CD8-positive, alpha-beta memory T cell (primary cell): ENCODE results near the gene FBXO44. TPM values are rescaled to one million over a fixed set of nuclear protein-coding genes. Genes with fewer than 3 reads are reported as not detected.

Source experiments
- CTCF ChIA-PET: fragments of 350-600 bp; sonication (Branson Sonifier 250); formaldehyde crosslinking; loops from one replicate; lab custom pipeline; 2021; ENCODE audit warnings: antibody characterized with exemption; lab: Charles Lee
- POLR2A ChIA-PET: fragments of 350-600 bp; sonication (Branson Sonifier 250); formaldehyde crosslinking; loops from one replicate; lab custom pipeline; 2021; ENCODE audit warnings: antibody characterized with exemption; lab: Charles Lee
- DNase-seq, 5 donors: peaks; one replicate each; pipeline versions ENCODE4 v3.0.0 to v3.0.0-alpha.2; 2020 to 2022; ENCODE audit warnings: mixed read lengths in 1 of 5
- H3K27ac ChIP-seq: one replicate; pipeline ENCODE4 v1.7.0; 2013; ENCODE audit warnings: low read depth, mild to moderate bottlenecking, low read length, moderate library complexity
- H3K27me3 ChIP-seq: 2 replicates; pipeline ENCODE4 v1.7.0; 2013; ENCODE audit warnings: low read length, mild to moderate bottlenecking; ENCODE audit not compliant: insufficient read depth, poor library complexity, severe bottlenecking
- H3K36me3 ChIP-seq: 2 replicates; pipeline ENCODE4 v1.7.0; 2013; ENCODE audit warnings: mild to moderate bottlenecking, low read length, moderate library complexity; ENCODE audit not compliant: insufficient read depth
- H3K4me1 ChIP-seq: 2 replicates; pipeline ENCODE4 v1.7.0; 2013; ENCODE audit warnings: mild to moderate bottlenecking, low read length, moderate library complexity; ENCODE audit not compliant: insufficient read depth
- H3K4me3 ChIP-seq: 2 replicates; pipeline ENCODE4 v1.7.0; 2013; ENCODE audit warnings: mild to moderate bottlenecking, low read length
- H3K9me3 ChIP-seq: 2 replicates; pipeline ENCODE4 v1.7.0; 2013; ENCODE audit warnings: mild to moderate bottlenecking, low read length
- H3K27ac Mint-ChIP-seq, 8 donors: one replicate each; pipeline ENCODE4 v1.8.0; 2020 to 2021; ENCODE audit warnings: mixed read lengths in 8 of 8, mild to moderate bottlenecking in 6 of 8, inconsistent platforms in 3 of 8, moderate library complexity in 3 of 8
- H3K27me3 Mint-ChIP-seq, 2 donors: one replicate each; pipeline ENCODE4 v1.8.0; 2020 to 2021; ENCODE audit warnings: mixed read lengths in 2 of 2, mild to moderate bottlenecking in 1 of 2, moderate library complexity in 1 of 2
- H3K36me3 Mint-ChIP-seq, 3 donors: one replicate each; pipeline ENCODE4 v1.8.0; 2020 to 2021; ENCODE audit warnings: mixed read lengths in 3 of 3, inconsistent platforms in 1 of 3, mild to moderate bottlenecking in 1 of 3
- H3K4me1 Mint-ChIP-seq, 3 donors: one replicate each; pipeline ENCODE4 v1.8.0; 2020 to 2021; ENCODE audit warnings: mixed read lengths in 3 of 3, inconsistent platforms in 1 of 3, mild to moderate bottlenecking in 1 of 3
- H3K4me3 Mint-ChIP-seq, 7 donors: one replicate each; pipeline ENCODE4 v1.8.0; 2020 to 2021; ENCODE audit warnings: mixed read lengths in 7 of 7, mild to moderate bottlenecking in 6 of 7, moderate library complexity in 4 of 7, inconsistent platforms in 2 of 7
- H3K9me3 Mint-ChIP-seq, 5 donors: one replicate each; pipeline ENCODE4 v1.8.0; 2020 to 2022; ENCODE audit warnings: mixed read lengths in 5 of 5, mild to moderate bottlenecking in 3 of 5, moderate library complexity in 2 of 5, inconsistent platforms in 1 of 5
- polyA plus RNA-seq: library from polyadenylated mRNA; unstranded; fragments of 300-500 nt; fragmentation: Illumina TruSeq; gene quantifications from one replicate; pipeline ENCODE4 v1.2.3, GENCODE V29; 2021
- total RNA-seq, 2 experiments: library from RNA; stranded (reverse); gene quantifications; one replicate each; pipeline ENCODE4 v1.2.3, GENCODE V29; 2021

Gene FBXO44
- total and polyA plus RNA-seq, 3 experiments from 2014 or later = 12.0 to 16.0 (median 14.2) TPM

DNA sequence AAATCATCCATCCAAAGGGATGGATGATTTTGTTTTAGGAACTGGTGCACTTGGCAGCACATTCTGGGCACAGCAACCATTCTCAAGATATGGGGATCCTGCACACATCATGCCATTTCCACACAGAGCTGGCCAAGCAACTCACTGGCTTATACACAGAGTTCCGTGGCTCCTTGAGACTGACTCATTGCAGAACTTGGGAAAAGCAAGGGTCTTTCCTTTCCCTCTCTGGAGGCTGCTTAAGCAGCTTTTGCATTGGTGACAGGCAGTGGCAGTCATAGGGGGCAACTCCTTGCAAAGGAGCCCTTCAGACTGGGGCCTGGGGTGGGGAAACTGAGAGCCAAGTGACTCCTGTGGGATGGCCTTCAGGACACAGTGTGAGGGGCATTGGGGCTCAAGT, 28.1 kb downstream of the FBXO44 start:
- Histone ChIP-seq H3K27me3 (no peaks in the 10 kb centered on the region), H3K4me3 (no peak overlapping the region), H3K9me3 (no peaks in the 10 kb centered on the region), H3K36me3 (no peaks in the 10 kb centered on the region), H3K4me1 (peaks cover 7% of the 10 kb centered on the region), H3K27ac (no peak overlapping the region)
- ChIA-PET CTCF (interaction anchor here (1.4 to 3.2 kb wide), 4 partner anchors 19 to 40 kb away, joined by 5 to 26 read pairs (median 12); partner anchors contain the start of gene FBXO6), POLR2A (no interaction called here)
- H3K9me3 Mint-ChIP-seq = no peaks in the 10 kb centered on the region
- no peak for DNase-seq
- peaks cover 0 to 6% (median 0%) of the 10 kb centered on the region in 3 donors for H3K36me3 Mint-ChIP-seq
- H3K27ac Mint-ChIP-seq = no peak overlapping the region
- peaks cover 18 to 28% (median 22%) of the 10 kb centered on the region in 3 donors for H3K4me1 Mint-ChIP-seq
- peak overlapping the region in 3 of 7 donors; percentile 15 to 61 (median 54) for H3K4me3 Mint-ChIP-seq
- peaks cover 7 to 13% of the 10 kb centered on the region in 2 donors for H3K27me3 Mint-ChIP-seq

DNA sequence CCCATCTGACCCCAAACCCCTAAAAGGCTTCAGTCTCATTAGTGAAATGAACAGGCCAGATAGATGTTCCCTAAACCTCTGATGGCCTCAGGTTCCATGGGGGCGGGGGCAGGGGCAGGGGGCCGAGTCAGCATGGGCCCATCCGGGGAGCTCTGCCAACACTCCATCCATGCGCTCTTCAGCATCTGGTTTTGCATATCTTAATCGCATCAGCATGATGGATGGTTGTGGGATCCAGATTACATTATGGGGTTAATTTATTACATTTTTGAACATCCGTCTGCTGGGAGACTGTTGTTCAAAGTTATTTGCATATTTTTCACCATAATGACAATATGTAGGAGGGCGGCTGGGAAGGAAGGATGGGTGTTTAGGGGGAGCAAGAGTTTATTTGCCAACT, 29.4 kb downstream of the FBXO44 start:
- H3K36me3 Mint-ChIP-seq = peaks cover 0 to 4% (median 0%) of the 10 kb centered on the region in 3 donors
- H3K9me3 Mint-ChIP-seq = no peaks in the 10 kb centered on the region

DNA sequence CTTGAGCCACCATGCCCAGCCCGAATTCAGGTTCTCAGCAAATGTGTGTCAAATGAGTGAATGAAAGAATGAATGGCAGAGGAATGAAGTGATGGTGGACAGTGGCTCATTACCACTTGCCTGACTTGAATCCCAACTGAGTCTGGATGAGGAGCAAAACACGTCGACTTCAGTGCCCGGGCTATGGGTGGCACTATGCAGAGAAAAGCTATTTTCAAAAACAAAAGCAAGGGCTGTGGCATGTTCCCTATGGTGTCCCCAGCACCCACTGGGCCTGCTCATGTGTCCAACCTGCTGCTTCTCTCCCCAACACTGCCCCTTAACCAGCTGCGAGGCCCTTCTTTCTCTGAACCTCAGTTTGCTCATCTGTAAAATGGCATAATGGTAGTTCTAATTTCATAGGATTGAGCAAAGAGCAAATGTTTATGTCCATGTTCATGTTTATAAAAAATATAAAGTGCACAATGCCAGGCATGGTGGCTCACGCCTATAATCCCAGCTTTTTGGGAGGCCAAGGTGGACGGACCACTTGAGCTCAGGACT, 30.6 kb downstream of the FBXO44 start:
- Histone ChIP-seq H3K27me3 (no peaks in the 10 kb centered on the region), H3K4me3 (no peak overlapping the region), H3K36me3 (no peaks in the 10 kb centered on the region), H3K27ac (no peak overlapping the region), H3K4me1 (peaks cover 9% of the 10 kb centered on the region), H3K9me3 (no peaks in the 10 kb centered on the region)
- Mint-ChIP-seq H3K9me3 (no peaks in the 10 kb centered on the region), H3K27me3 (peaks cover 18 to 31% of the 10 kb centered on the region in 2 donors), H3K4me3 (peak overlapping the region in 1 of 7 donors; percentile 58), H3K27ac (peak overlapping the region in 1 of 8 donors; percentile 50), H3K36me3 (peaks cover 0 to 3% (median 0%) of the 10 kb centered on the region in 3 donors), H3K4me1 (peaks cover 11 to 18% (median 12%) of the 10 kb centered on the region in 3 donors)
- no peak for DNase-seq
- POLR2A ChIA-PET = no interaction called here
- CTCF ChIA-PET = interaction anchor here (1.4 to 2.4 kb wide), 3 partner anchors 34 to 50 kb away, joined by 3 to 8 read pairs (median 7); partner anchors contain the start of gene AGTRAP

More for the DNA sequence above, 29.4 kb downstream of the FBXO44 start:
- CTCF ChIA-PET = interaction anchor here (3.2 kb wide), 1 partner anchor 20 kb away, joined by 26 read pairs; the partner anchor contains the start of gene FBXO6
- H3K36me3 ChIP-seq = no peaks in the 10 kb centered on the region
- no peak overlapping the region for H3K4me3 Mint-ChIP-seq
- no peaks in the 10 kb centered on the region for H3K27me3 ChIP-seq
- no peak for DNase-seq
- no peaks in the 10 kb centered on the region for H3K9me3 ChIP-seq
- POLR2A ChIA-PET = interaction anchor here (0.6 kb wide), 1 partner anchor 17 kb away, joined by 3 read pairs; no protein-coding TSS in a partner anchor
- peaks cover 12 to 22% of the 10 kb centered on the region in 2 donors for H3K27me3 Mint-ChIP-seq
- no peak overlapping the region for H3K27ac ChIP-seq
- H3K4me3 ChIP-seq = no peak overlapping the region
- peaks cover 14 to 22% (median 16%) of the 10 kb centered on the region in 3 donors for H3K4me1 Mint-ChIP-seq
- no peak overlapping the region for H3K27ac Mint-ChIP-seq
- peaks cover 7% of the 10 kb centered on the region for H3K4me1 ChIP-seq

DNA sequence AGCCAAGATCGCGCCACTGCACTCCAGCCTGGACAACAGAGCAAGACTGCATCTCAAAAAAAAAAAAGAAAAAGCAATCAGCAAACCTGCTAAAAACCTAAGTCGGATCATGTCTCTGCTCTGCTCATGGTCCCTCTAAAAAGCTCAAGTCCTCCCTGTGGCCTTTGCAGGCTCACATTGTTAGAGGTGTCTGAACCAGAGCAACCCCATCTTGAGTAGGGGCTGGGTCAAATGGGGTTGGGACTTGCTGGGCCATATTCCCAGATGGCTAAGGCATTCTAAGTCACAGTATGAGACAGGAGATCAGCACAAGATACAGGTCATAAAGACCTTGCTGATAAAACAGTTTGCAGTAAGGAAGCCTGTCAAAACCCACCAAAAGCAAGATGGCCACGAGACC, 33.8 kb downstream of the FBXO44 start:
- H3K9me3 Mint-ChIP-seq = no peaks in the 10 kb centered on the region
- Histone ChIP-seq H3K36me3 (no peaks in the 10 kb centered on the region), H3K27me3 (peaks cover 5% of the 10 kb centered on the region), H3K4me3 (no peak overlapping the region), H3K9me3 (no peaks in the 10 kb centered on the region), H3K27ac (no peak overlapping the region), H3K4me1 (peaks cover 27% of the 10 kb centered on the region)
- ChIA-PET POLR2A (no interaction called here), CTCF (no interaction called here)
- H3K27ac Mint-ChIP-seq = no peak overlapping the region
- H3K4me1 Mint-ChIP-seq = peaks cover 21 to 33% (median 26%) of the 10 kb centered on the region in 3 donors
- peaks cover 35 to 50% of the 10 kb centered on the region in 2 donors for H3K27me3 Mint-ChIP-seq
- H3K4me3 Mint-ChIP-seq = peak overlapping the region in 1 of 7 donors; percentile 40
- no peak for DNase-seq
- peaks cover 0 to 1% (median 0%) of the 10 kb centered on the region in 3 donors for H3K36me3 Mint-ChIP-seq

DNA sequence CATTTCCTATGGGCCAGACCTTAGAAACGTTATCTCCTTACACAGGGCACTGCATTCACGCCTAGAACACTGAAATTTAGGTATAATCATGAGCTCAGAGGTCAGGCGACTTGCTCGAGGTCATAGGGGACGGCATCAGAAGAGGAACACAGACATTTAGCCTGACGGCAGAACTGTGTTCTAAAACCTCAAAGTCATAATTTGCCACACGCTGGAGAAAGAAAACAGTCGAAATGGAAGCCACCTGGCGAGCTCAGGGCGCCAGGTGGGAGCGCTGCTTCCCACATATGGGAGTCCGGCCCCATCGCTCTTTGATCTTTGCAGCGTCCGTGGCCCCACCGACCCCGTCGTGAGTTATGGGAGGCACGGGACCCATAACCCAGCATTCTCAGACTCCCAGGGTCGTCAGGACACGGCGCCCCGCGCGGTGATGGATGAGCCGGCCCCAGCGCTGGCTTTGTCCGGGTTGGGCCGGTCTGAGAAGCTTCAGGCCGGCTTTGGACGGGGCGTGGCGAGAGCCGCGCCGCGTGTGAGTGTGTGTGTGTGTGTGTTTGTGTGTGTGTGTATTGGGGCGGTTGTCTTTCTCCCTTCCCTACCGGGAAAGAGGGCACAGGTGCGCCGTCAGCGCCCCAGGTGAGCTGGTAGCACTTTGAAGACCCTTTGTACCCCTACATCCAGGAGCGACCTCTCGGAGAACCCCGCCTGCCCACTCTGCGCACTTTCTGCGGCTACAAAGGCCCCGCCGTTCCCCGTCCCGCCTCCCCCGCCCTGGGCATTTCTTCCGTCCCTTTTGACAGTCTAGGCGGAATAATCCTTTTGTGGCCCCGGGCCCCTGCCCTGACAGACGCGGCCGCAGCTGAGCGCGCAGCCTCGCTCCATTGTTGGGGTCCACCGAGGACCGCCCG, 36.0 kb downstream of the FBXO44 start:
- Mint-ChIP-seq H3K27ac (peak overlapping the region in 4 of 8 donors; percentile 8 to 54 (median 40)), H3K9me3 (no peaks in the 10 kb centered on the region), H3K27me3 (peaks cover 35 to 54% of the 10 kb centered on the region in 2 donors), H3K4me1 (peaks cover 26 to 38% (median 31%) of the 10 kb centered on the region in 3 donors), H3K36me3 (peaks cover 0 to 1% (median 0%) of the 10 kb centered on the region in 3 donors), H3K4me3 (peak overlapping the region; percentile 55 to 87 (median 79))
- POLR2A ChIA-PET = interaction anchor here (0.7 to 1.4 kb wide), 2 partner anchors 9 to 45 kb away, joined by 7 to 8 read pairs; partner anchors contain the start of genes AGTRAP and MAD2L2
- H3K4me1 ChIP-seq = peaks cover 30% of the 10 kb centered on the region
- peaks cover 5% of the 10 kb centered on the region for H3K27me3 ChIP-seq
- no peak overlapping the region for H3K27ac ChIP-seq
- CTCF ChIA-PET = interaction anchor here (0.9 to 2.0 kb wide), 3 partner anchors 20 to 29 kb away, joined by 3 to 7 read pairs (median 4); partner anchors contain the start of gene FBXO6
- no peaks in the 10 kb centered on the region for H3K9me3 ChIP-seq
- DNase-seq = no peak
- no peaks in the 10 kb centered on the region for H3K36me3 ChIP-seq
- H3K4me3 ChIP-seq = no peak overlapping the region

DNA sequence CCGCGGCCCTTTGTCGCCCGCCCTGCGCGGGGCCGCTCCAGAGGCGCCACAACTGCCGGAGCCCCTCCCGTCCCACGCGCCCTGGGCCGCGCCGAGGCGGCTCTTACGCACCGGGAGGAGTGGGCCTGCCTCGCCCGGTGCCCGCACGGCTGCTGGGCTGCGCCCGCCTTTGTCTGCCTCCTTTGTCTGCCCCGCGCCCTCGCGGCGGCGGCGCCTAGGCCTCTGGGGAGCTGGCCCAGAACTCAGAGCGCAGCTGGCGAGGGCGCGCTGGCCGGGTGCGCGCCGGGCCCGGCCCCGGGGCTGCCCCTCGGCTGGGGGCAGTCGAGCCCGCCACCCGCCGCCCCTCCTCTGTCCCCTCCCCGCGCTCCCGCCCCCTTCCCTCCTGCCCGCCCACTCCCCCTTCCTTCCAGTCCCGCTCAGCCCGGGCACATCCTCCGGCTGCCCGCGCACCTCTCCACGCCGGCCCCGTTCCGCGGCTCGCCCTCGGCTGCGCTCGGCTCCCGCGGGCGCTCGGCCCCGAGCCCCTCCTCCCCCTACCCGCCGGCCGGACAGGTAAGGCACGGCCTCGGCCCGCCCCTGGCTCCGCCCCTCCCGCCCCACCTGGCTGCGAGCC, 36.7 kb downstream of the FBXO44 start, which contains the start of gene DRAXIN:
DRAXIN (plus strand) TSS at position 409 of the 613 bp plus-strand sequence. CDS start 14,549 bp downstream, outside the sequence.
- H3K4me3 ChIP-seq = peak within 1 kb of the TSS; percentile 32
- no peaks in the 10 kb centered on the region for H3K9me3 Mint-ChIP-seq
- peaks cover 30% of the 10 kb centered on the region for H3K4me1 ChIP-seq
- DNase-seq = no peak
- ChIA-PET POLR2A (interaction anchor here (0.7 kb wide), 1 partner anchor 45 kb away, joined by 7 read pairs; the partner anchor contains the start of gene AGTRAP), CTCF (interaction anchor here (1.6 to 2.0 kb wide), 2 partner anchors 20 to 27 kb away, joined by 4 to 7 read pairs; partner anchors contain the start of gene FBXO6)
- H3K4me3 Mint-ChIP-seq = peak within 1 kb of the TSS; percentile 74 to 90 (median 82)
- peak within 1 kb of the TSS in 4 of 8 donors; percentile 55 to 92 (median 70) for H3K27ac Mint-ChIP-seq
- H3K9me3 ChIP-seq = no peaks in the 10 kb centered on the region
- H3K36me3 Mint-ChIP-seq = peaks cover 0 to 1% (median 0%) of the 10 kb centered on the region in 3 donors
- no peaks in the 10 kb centered on the region for H3K36me3 ChIP-seq
- H3K27ac ChIP-seq = no peak within 1 kb of the TSS
- H3K4me1 Mint-ChIP-seq = peaks cover 26 to 38% (median 31%) of the 10 kb centered on the region in 3 donors
- peaks cover 31 to 48% of the 10 kb centered on the region in 2 donors for H3K27me3 Mint-ChIP-seq
- peaks cover 5% of the 10 kb centered on the region for H3K27me3 ChIP-seq
